K562 (cell line): ENCODE measurements around the gene NDC1. TPM values are rescaled to one million over a fixed set of nuclear protein-coding genes. Genes with fewer than 3 reads are reported as not detected.

Source experiments
- FOXK1 ChIP-seq: sonication (generic); formaldehyde crosslinking; IDR thresholded peaks from 2 replicates; pipeline ENCODE4 v1.8.0; 2022; ENCODE audit warnings: missing genetic modification reagents, mild to moderate bottlenecking, borderline replicate concordance
- JUN ChIP-seq, 2 experiments: sonication (generic) in 1 of 2; formaldehyde crosslinking in 1 of 2; IDR thresholded peaks; 2 replicates each; pipeline versions ENCODE4 v1.6.1 to v1.8.0; 2012 to 2022; ENCODE audit warnings: borderline replicate concordance in 2 of 2, mild to moderate bottlenecking in 2 of 2, improper control_type of control experiment in 1 of 2, low read depth in 1 of 2, low read length in 1 of 2, missing genetic modification reagents in 1 of 2
- MITF ChIP-seq: IDR thresholded peaks from 2 replicates; pipeline ENCODE4 v1.6.1; 2014; ENCODE audit warnings: antibody characterized with exemption
- MLLT1 ChIP-seq, 2 experiments: fragments of 450-650 bp; IDR thresholded peaks; 2 replicates each; pipeline ENCODE4 v1.6.1; 2016
- NFIC ChIP-seq: fragments of 450-650 bp; IDR thresholded peaks from 2 replicates; pipeline ENCODE4 v1.6.1; 2017; ENCODE audit warnings: mild to moderate bottlenecking, inconsistent platforms
- NKRF ChIP-seq: fragments of 450-650 bp; IDR thresholded peaks from 2 replicates; pipeline ENCODE4 v1.6.1; 2016; ENCODE audit warnings: borderline replicate concordance
- SRSF3 ChIP-seq: fragments of 200-400 bp; formaldehyde crosslinking; IDR thresholded peaks from 2 replicates; pipeline ENCODE4 v1.6.1; 2016; ENCODE audit warnings: mild to moderate bottlenecking, low read length, moderate library complexity; ENCODE audit not compliant: insufficient read depth
- ZBTB49 ChIP-seq: sonication (generic); formaldehyde crosslinking; IDR thresholded peaks from 2 replicates; pipeline ENCODE4 v1.8.0; 2022; ENCODE audit warnings: missing genetic modification reagents, mild to moderate bottlenecking, borderline replicate concordance
- ZBTB5 ChIP-seq: fragments of 450-650 bp; IDR thresholded peaks from 2 replicates; pipeline ENCODE4 v1.6.1; 2017; ENCODE audit warnings: antibody characterized with exemption
- ZNF398 ChIP-seq: fragments of 250-450 bp; sonication (Bioruptor Pico); IDR thresholded peaks from 2 replicates; pipeline ENCODE4 v1.8.0; 2021; ENCODE audit warnings: moderate library complexity, mild to moderate bottlenecking, inconsistent platforms
- ZNF586 ChIP-seq: fragments of 450-650 bp; formaldehyde crosslinking; conservative IDR thresholded peaks from 2 replicates; pipeline ENCODE4 v1.4.0; 2020; ENCODE audit warnings: mild to moderate bottlenecking, moderate library complexity
- polyA plus RNA-seq, 8 experiments: library from polyadenylated mRNA; depleted of rRNA in 4 of 8; stranded (reverse) in 5 of 8; unstranded in 3 of 8; fragments of >200 nt; fragmentation: Nextera tagmentation in 2 of 8; fragmentation: Illumina TruSeq in 1 of 8; extraction: Ambion mirVana in 2 of 8; extraction: Trizol in 1 of 8; gene quantifications; 2 replicates each; pipeline versions ENCODE4 v1.2.1 to v1.2.3, GENCODE V29; 2011 to 2014; ENCODE audit warnings: inconsistent platforms in 1 of 8, missing spikeins in 1 of 8
- total RNA-seq, 7 experiments: library from RNA; depleted of rRNA in 6 of 7; stranded (reverse); fragments of >200 nt in 6 of 7; fragmentation: Illumina TruSeq in 2 of 7; extraction: Trizol in 2 of 7; gene quantifications; 2 replicates each; pipeline versions ENCODE4 v1.2.1 to v1.2.3, GENCODE V29; 2011 to 2021; ENCODE audit warnings: low replicate concordance in 1 of 7

Gene NDC1
- total and polyA plus RNA-seq, 9 of the 15 experiments (the other 6 are each of a cell fraction or from before 2014, with no cell fraction given), result 26.9 to 102 (median 64.5) TPM

GRCh38 chr1:53837924-53838653, at the start of gene NDC1 (continued):
- TF ChIP-seq ZBTB5 (no peak), SRSF3 (0 out of 2 replicates have a peak, but pooled peaks have one; percentile 32), ZNF586 (CRISPR knock-in tag) (no peak), FOXK1 (CRISPR knock-in tag) (peak; percentile 31; the same call in 1 of the 2 replicates), NKRF (peak; percentile 95), JUN (IDR thresholded peaks at IDR 0.05; ENCODE audit: borderline replicate concordance, low read depth, low read length) (no peak; the same call in 1 of the 2 replicates), JUN (CRISPR knock-in tag; IDR thresholded peaks at IDR 0.05; ENCODE audit: borderline replicate concordance) (peak; percentile 78; the same call in 1 of the 2 replicates), MLLT1 (IDR thresholded peaks at IDR 0.05) (peak; percentile 66 to 69; a peak in 1 of 4 replicates), NFIC (peak; percentile 49; the same call in 1 of the 2 replicates), ZBTB49 (no peak), MITF (no peak), ZNF398 (CRISPR knock-in tag) (no peak)
